Progenitor cell of endocrine pancreas (in vitro differentiated cells): ENCODE data around the gene DHX16. TPM values are rescaled to one million over a fixed set of nuclear protein-coding genes. Genes with fewer than 3 reads are reported as not detected.
A peak's percentile ranks its signal among the peaks of the same experiment; 100 is the strongest.
"Not testable (repeated sequence)": the region's sequence is repeated elsewhere in the genome, so short reads cannot be mapped to it uniquely, and the experiment has no call there.

ENCODE experiments used
- DNase-seq: peaks from one replicate; pipeline ENCODE4 v3.0.0; 2021; ENCODE audit warnings: low spot score; ENCODE audit not compliant: unreplicated experiment
- H3K27ac Mint-ChIP-seq: 2 replicates; pipeline ENCODE4 v1.8.0; 2021; ENCODE audit warnings: mild to moderate bottlenecking, moderate library complexity, mixed read lengths
- H3K27me3 Mint-ChIP-seq: 2 replicates; pipeline ENCODE4 v1.8.0; 2021; ENCODE audit warnings: mixed read lengths
- H3K36me3 Mint-ChIP-seq: 2 replicates; pipeline ENCODE4 v1.8.0; 2022; ENCODE audit warnings: mixed read lengths; ENCODE audit not compliant: insufficient read depth
- H3K4me1 Mint-ChIP-seq: 2 replicates; pipeline ENCODE4 v1.8.0; 2021; ENCODE audit warnings: low read depth, mixed read lengths
- H3K4me3 Mint-ChIP-seq: 2 replicates; pipeline ENCODE4 v1.8.0; 2021; ENCODE audit warnings: low read depth, mild to moderate bottlenecking, moderate library complexity, mixed read lengths
- H3K9me3 Mint-ChIP-seq: 2 replicates; pipeline ENCODE4 v1.8.0; 2021; ENCODE audit warnings: low read depth, mixed read lengths
- total RNA-seq: library from RNA; stranded (reverse); gene quantifications from 2 replicates; pipeline ENCODE4 v1.2.1, GENCODE V29; 2021
- TF ChIP-seq, protein P1 (sequence below): fragments of 200-600 bp; sonication (generic); IDR thresholded peaks from one replicate; pipeline ENCODE4 v1.5.0; 2021; ENCODE audit warnings: antibody characterized with exemption, mild to moderate bottlenecking; ENCODE audit not compliant: unreplicated experiment

The DHX16 gene
- total RNA-seq, 1 donor from 2014 or later, result 31.0 TPM

DNA sequence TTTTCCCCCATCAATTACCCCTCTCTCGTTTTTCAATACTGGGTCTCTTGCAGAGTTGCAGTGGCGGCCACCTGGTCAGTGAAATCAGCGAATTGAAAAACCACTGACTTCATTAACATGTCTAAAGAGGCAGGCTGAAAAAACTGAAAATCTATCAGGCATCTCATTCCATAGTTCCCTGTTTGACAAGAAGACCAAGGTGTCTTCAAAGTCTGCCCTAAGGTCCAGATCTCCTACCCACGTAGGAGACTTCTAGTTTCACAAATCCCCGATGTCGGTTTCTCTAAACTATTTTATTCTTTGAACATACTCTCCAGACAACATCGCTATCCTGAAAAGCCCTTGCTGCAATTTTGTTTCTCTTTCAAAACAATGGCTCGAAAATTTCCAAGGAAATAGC, 46.5 kb upstream of the DHX16 start:
- Mint-ChIP-seq H3K9me3 (peaks cover 3% of the 10 kb centered on the region), H3K27me3 (no peaks in the 10 kb centered on the region), H3K36me3 (peaks cover 32% of the 10 kb centered on the region), H3K4me1 (peaks cover 43% of the 10 kb centered on the region), H3K4me3 (peak overlapping the region; percentile 99), H3K27ac (peak overlapping the region; percentile 98)
- no peak for DNase-seq
- TF ChIP-seq, protein P1, sequence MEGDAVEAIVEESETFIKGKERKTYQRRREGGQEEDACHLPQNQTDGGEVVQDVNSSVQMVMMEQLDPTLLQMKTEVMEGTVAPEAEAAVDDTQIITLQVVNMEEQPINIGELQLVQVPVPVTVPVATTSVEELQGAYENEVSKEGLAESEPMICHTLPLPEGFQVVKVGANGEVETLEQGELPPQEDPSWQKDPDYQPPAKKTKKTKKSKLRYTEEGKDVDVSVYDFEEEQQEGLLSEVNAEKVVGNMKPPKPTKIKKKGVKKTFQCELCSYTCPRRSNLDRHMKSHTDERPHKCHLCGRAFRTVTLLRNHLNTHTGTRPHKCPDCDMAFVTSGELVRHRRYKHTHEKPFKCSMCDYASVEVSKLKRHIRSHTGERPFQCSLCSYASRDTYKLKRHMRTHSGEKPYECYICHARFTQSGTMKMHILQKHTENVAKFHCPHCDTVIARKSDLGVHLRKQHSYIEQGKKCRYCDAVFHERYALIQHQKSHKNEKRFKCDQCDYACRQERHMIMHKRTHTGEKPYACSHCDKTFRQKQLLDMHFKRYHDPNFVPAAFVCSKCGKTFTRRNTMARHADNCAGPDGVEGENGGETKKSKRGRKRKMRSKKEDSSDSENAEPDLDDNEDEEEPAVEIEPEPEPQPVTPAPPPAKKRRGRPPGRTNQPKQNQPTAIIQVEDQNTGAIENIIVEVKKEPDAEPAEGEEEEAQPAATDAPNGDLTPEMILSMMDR, result no peak

- not testable (repeated sequence) for H3K9me3 Mint-ChIP-seq, DNase-seq, H3K27me3 Mint-ChIP-seq
- Mint-ChIP-seq H3K27ac (peak overlapping the region; percentile 99), H3K4me3 (peak overlapping the region; percentile 99), H3K36me3 (peaks cover 31% of the 10 kb centered on the region), H3K4me1 (peaks cover 32% of the 10 kb centered on the region)
Observed at GRCh38 chr6:30717845-30718720, 45.3 kb upstream of the DHX16 start.

GRCh38 chr6:30717129-30717844, 44.5 kb upstream of the DHX16 start, which contains the start of gene MDC1:
MDC1 (minus strand) TSS chr6:30717281; CDS start chr6:30715175, 2,106 bp downstream.
- peak; percentile 95 for DNase-seq
- peak within 1 kb of the TSS; percentile 99 for H3K4me3 Mint-ChIP-seq
- peaks cover 30% of the 10 kb centered on the region for H3K36me3 Mint-ChIP-seq
- H3K27ac Mint-ChIP-seq, result peak within 1 kb of the TSS; percentile 99
- peaks cover 26% of the 10 kb centered on the region for H3K4me1 Mint-ChIP-seq
- TF ChIP-seq, protein P1, result peak; percentile 39
- no peaks in the 10 kb centered on the region for H3K27me3 Mint-ChIP-seq
- H3K9me3 Mint-ChIP-seq, result peaks cover 3% of the 10 kb centered on the region

GRCh38 chr6:30716879-30717128, 44.0 kb upstream of the DHX16 start:
- H3K36me3 Mint-ChIP-seq, result peaks cover 32% of the 10 kb centered on the region
- peak overlapping the region; percentile 99 for H3K4me3 Mint-ChIP-seq
- H3K4me1 Mint-ChIP-seq, result peaks cover 26% of the 10 kb centered on the region
- peaks cover 3% of the 10 kb centered on the region for H3K9me3 Mint-ChIP-seq
- DNase-seq, result no peak
- peak overlapping the region; percentile 99 for H3K27ac Mint-ChIP-seq
- TF ChIP-seq, protein P1, result no peak
- no peaks in the 10 kb centered on the region for H3K27me3 Mint-ChIP-seq

DNA sequence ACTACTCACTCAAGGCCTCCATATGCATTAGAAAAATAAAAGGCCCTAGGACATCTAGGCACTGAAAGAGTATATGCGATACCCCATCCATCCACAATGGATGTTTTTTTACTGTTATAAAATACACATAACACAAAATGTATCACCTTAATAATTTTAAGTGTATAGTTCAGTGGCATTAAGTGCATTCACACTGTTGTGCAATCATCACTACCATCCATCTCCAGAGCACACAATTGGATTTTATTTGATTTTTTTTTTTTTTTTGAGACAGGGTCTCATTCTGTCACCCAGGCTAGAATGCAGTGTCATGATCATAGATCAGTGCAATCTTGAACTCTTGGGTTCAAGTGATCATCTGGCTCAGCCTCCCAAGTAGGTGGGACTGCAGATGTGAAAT, 41.5 kb upstream of the DHX16 start:
- no peak for DNase-seq
- Mint-ChIP-seq H3K4me3 (no peak overlapping the region), H3K9me3 (peaks cover 3% of the 10 kb centered on the region), H3K4me1 (peaks cover 20% of the 10 kb centered on the region), H3K27me3 (no peaks in the 10 kb centered on the region), H3K36me3 (peaks cover 31% of the 10 kb centered on the region), H3K27ac (no peak overlapping the region)
- TF ChIP-seq, protein P1, result no peak
